GM21723 (cell line): Measurements from ENCODE around the gene XXYLT1.
"Not testable (repeated sequence)": the region's sequence is repeated elsewhere in the genome, so short reads cannot be mapped to it uniquely, and the experiment has no call there.

Experiments used
- ATAC-seq: cut with Tn5 transposase; IDR thresholded peaks from one replicate; pipeline ENCODE4 v1.9.1; 2021; ENCODE audit warnings: mild to moderate bottlenecking, moderate library complexity; ENCODE audit not compliant: unreplicated experiment

Gene XXYLT1

GRCh38 chr3:195117978-195118581, 152.9 kb downstream of the XXYLT1 start:
- no peak for ATAC-seq

DNA sequence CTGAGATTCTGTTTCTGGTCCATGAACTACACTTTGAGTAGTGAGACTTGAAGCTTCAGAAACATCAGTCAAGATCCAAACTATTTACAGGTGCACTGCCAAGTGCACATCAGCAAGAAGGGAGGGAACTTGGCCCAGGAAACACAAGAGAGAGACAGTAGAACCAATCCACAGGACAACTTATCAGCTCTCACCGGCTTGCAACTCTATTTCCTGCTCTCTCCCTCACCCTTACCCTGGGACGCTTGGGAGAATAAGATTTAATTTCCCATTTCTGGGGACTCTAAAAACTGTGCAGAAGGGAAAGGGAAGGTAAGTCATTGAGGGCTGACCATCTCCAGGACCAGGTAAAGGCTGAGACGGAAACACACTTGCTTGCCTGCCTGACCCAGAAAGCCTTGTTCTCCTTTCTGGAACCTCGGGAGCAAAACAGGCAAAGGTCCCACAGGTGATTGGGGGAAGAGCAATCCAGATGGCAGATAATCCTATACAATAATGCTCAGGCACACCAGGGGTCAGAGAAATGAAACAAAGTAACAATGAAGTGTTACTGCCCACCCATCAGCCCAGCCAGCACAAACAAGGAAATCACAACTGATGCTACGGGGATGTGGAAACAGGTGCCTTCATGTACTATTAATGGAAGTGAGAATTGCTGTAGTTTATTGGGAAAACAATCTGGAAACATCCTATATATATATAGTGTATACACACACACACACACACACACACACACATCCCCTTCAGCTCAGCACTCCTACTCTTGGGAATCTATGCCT, 154.4 kb downstream of the XXYLT1 start:
- no peak for ATAC-seq

DNA sequence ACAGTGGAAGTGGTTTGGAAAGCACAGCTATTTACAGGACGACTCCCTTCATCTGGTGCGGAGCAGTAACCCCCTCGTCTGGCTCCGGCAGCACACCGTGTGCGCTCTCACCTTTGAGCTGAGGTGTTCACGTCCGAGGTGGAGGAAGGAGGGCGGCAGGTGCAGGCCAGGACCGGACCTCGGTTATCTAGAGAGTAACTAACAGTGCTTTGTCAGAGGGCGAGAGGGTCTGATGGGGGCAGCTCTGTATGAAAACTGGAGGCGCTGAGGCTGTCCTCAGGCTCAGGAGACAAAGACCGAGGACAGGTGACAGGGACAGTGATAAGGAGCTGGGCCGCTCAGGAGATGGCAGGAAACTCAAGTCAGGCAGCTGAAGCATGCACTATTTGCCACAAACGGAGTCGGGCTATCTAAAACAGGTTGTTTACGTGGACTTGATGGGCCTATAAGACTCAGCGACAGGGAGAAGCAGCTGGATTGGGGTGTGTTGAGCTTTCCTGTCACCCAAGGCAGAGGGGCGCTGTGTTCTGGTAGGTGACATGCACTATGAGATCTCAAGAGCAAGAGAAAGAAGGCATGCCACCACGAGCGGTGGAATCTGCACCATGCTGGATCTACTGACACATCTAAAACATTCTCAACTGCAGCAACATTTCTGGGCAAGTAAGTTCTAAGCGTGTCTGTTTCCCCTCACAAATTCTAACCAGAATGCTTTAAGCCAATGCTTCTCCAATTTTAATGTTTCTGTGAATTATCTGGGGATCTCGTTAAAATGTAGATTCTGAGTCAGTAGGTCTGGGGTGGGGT, 155.2 kb downstream of the XXYLT1 start:
- ATAC-seq = no peak

DNA sequence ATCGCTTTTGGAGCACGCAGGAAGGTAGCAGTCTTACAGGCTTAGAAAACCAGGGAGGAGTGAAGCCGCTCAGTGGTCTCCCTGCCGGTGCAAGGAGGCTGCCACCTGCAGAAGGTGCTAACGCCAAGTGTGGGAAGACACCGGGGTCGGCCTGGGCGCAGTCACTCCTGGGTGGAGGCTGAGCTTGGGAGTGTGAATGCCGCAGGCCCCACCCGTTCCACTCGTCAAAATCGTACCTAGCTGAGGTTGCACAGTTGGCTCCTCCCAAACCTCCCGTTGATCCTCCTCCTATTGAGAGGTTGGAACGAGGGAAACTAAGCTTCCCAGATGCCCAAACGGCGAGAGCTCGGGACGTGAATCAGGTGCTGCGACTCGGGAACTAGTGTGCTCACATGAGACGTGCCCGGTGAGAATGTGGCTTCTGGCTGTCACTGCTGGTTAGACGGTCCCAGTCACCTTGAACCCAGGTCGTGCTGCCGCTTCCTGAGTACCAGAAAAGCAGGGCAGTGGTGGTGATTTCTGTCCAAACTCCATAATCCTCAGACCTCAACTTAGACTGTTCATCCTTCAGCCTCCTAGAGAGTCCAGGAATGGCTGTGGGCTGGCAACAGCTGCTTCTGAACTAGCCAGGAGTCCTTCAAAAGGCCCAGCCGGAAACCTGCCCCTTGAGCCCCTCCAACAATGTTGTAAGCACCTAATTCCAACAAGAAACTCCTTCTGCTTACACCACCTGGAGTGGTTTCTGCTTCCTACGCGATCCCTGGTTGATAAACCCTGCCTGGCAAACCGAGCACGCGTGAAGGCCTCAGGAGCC, 156.0 kb downstream of the XXYLT1 start:
- no peak for ATAC-seq

DNA sequence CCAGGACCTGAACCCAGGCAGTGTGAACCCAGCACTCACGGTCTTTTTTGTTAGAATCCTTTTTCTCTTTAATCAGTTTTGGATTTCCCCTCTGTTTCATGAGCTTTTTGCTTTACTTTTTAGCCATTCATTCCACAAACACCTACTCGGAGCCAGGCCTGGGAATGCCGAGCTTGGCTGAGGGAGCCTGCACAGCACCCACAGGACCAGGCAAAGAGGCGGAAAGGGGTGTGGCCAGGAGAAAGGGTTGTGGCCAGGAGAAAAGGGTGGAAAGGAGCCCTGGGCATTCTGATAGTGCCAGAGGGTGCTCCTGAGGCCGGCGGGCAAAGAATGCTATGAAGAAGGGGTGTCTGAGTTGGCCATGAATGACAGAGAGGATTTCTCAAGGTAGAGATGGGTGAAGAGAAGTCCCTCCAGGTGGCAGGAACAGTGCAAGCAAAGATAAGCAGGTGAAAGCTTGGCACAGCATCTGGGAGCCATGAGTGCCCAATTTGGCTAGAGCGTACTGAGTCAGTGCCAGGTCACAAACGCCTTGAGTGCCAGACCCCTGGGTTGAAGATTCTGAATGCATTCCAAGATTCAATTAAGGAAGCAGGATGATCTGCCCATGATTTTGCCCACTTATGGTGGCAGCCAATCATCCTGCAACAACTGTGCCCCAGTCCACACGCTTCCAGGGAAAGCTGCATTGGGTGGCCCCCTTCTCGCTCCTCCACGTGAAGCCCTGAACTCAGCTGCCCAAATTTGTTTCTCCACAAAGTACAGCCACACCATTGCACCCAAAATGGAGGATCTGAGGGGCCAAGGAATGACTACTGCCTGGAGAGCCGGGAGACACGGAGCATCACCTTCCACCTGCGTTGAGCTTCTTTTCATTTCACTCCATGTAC, 157.2 kb downstream of the XXYLT1 start:
- no peak for ATAC-seq

DNA sequence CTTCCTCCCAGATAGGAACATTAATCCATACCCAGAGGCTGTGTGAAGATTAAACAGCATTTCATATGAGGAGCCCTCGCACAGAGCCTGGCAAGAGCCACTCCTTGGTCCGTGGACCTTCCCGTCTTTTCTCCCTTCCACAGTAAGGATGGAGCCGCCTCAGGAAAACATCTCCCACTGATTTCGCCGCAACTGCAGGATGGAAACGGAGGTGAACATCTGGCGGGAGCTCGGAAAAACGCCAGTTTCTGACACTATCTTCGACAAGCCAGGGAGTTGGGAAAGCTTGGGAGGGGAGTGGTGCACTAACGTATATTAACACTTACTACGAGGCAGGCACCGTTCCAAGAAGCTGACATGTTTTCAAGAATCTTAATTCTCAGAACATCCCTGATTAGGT, 157.9 kb downstream of the XXYLT1 start:
- ATAC-seq = no peak

- no peak for ATAC-seq
Measured at GRCh38 chr3:195112361-195112791, 158.6 kb downstream of the XXYLT1 start.

- no peak for ATAC-seq
Measured at GRCh38 chr3:195111766-195112165, 159.2 kb downstream of the XXYLT1 start.

GRCh38 chr3:195111319-195111705, 159.6 kb downstream of the XXYLT1 start:
- no peak for ATAC-seq

DNA sequence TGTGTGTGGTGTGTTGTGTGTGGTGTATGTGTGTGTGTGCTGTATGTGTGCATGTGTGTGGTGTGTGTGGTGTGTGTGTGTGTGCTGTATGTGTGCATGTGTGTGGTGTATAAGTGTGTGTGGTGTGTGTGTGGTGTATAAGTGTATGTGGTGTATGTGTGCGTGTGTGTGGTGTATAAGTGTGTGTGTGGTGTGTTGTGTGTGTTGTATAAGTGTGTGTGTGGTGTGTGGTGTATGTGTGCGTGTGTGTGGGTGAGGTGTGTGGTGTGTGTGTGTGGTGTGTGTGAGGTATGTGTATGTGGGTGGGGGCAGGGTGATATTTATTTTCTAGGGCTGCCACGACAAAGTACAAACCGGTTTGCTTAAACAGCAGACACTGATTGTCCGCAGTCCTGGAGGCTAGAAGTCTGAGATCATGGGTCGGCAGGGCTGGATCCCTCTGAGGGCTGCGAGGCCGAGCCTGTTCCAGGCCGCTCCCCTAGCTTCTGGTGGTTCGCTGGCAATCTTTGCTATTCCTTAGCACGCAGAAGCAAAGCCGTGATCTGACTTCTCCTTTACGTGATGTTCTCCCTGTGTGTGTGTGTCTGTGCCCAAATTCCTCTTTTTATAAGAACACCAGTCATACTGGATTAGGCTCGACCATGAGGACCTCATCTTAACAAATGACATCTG, 160.2 kb downstream of the XXYLT1 start:
- no peak for ATAC-seq

DNA sequence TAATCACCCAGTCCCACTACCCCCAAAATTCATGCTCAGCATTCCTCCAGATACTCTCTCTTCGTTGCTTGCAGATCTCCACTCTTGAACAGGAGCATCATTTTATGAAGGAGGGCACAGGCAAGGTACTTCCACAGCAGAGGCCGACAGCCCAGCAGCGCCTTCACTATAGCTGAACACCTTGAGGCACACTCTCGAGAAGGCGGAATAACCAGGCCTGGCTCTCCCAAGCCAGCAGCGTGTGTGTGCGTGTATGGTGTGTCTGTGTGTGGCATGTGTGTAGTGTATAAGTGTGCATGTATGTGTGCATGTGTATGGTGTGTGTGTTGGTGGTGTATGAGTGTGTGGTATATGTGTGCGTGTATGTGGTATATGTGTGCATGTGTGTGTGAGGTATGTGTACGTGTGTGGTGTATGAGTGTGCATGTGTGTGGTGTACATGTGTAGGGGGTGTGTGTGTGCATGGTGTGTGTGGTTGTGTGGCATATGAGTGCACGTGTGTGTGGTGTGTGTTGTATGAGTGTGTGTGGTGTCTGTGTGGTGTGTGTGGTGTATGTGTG, 161.8 kb downstream of the XXYLT1 start:
- no peak for ATAC-seq

- no peak for ATAC-seq
Measured at GRCh38 chr3:195107593-195107992, 163.4 kb downstream of the XXYLT1 start.

- ATAC-seq = not testable (repeated sequence)
Measured at GRCh38 chr3:195107031-195107430, 163.9 kb downstream of the XXYLT1 start.

DNA sequence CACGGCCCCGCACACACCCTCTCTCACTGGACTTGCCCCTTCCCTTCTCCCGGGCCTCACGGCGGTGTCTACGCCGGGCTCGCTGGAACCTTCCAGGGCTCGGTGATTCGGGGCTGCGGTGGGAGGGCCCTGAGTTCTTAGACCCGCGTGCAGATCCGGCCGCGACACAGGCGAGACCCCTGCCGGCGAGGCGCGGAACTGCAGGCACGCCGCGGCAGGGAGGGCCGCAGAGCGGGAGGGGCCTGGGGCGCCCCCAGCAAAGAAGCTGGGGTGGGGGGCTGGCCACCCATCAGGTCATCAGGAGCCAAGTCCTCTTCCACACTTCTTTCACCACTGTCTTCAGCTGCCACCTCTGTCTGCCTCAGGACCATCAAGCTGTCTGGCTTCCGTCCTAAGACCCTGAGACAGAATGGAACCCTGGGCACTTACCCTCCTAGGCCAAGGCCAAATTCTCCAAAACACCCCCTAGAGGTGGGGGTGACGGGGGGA, 164.5 kb downstream of the XXYLT1 start:
- ATAC-seq = no peak

DNA sequence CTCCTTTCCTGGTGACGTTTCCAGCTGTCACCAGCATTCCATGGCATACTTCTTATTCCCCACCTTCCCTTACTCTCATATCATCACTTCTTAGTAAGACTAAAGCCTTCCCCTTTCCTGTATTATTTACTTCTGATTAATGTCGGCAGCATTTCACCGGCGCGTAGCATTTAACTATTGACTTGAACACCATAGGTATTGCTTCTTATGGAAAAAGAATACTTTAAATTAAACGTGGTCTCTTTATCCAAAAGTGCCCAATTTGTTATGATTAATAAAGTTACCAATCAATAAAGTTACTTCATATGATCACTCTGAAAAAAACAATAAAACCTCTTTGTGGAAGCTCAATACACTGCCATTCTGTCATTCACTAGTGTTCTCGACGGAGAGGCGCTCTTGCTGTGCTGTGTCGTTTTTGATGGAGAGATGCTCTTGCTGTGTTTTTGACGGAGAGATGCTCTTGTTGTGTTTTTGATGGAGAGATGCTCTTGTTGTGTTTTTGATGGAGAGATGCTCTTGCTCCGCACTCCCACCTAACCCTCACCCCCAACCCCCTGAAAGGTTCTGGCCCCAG, 165.0 kb downstream of the XXYLT1 start:
- no peak for ATAC-seq

GRCh38 chr3:195105389-195105788, 165.6 kb downstream of the XXYLT1 start:
- no peak for ATAC-seq

- no peak for ATAC-seq
Measured at GRCh38 chr3:195104340-195104739, 166.6 kb downstream of the XXYLT1 start.

DNA sequence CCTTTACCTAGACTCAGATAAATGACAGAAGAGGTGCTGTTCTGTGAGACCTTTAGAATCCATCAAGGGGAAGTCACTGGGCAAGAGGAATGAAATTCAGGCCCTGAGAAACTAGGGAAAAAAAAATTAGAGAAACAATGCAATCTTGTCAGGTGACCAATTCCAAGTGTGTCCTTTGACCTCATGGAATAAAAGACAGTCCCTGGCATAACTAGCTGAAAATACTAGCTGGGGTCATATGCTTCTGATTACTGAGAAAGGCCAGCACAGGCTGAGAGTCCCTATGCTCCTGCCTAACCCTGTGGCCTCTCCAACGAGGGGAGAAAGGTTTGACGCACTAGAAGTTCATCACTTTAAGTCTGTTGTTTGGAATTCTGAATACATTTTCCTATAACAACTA, 167.3 kb downstream of the XXYLT1 start:
- no peak for ATAC-seq
